Esophagus squamous epithelium (tissue), 5 donors: Measurements from ENCODE around the gene IL11RA. TPM values are rescaled to one million over a fixed set of nuclear protein-coding genes. Genes with fewer than 3 reads are reported as not detected.
A peak's percentile ranks its signal among the peaks of the same experiment; 100 is the strongest.

Experiments used
- DNase-seq: peaks from one replicate; lab custom pipeline; 2025; lab: John Stamatoyannopoulos, UW
- H3K27ac ChIP-seq, 4 donors: fragments of 200-600 bp; sonication (generic); one replicate each; pipeline ENCODE4 v1.5.1; 2016 to 2019; ENCODE audit warnings: mild to moderate bottlenecking in 1 of 4
- H3K27me3 ChIP-seq, 4 donors: fragments of 200-600 bp; sonication (generic); 1 replicate in 3 of 4; 2 replicates in 1 of 4; pipeline versions ENCODE4 v1.5.1 to v1.6.0; 2017 to 2021; ENCODE audit warnings: antibody characterized with exemption in 1 of 4
- H3K36me3 ChIP-seq, 3 donors: fragments of 200-600 bp; sonication (generic); one replicate each; pipeline ENCODE4 v1.5.1; 2016 to 2019
- H3K4me1 ChIP-seq, 3 donors: fragments of 200-600 bp; sonication (generic); one replicate each; pipeline ENCODE4 v1.5.1; 2017 to 2019
- H3K4me3 ChIP-seq, 4 donors: fragments of 200-600 bp; sonication (generic); 1 replicate in 3 of 4; 2 replicates in 1 of 4; pipeline ENCODE4 v1.5.1; 2016 to 2019; ENCODE audit warnings: mild to moderate bottlenecking in 2 of 4, moderate library complexity in 1 of 4
- H3K9me3 ChIP-seq, 3 donors: fragments of 200-600 bp; sonication (generic); one replicate each; pipeline ENCODE4 v1.5.1; 2016 to 2019
- POLR2A ChIP-seq, 4 donors: fragments of 450-650 bp; IDR thresholded peaks; one replicate each; pipeline ENCODE4 v1.6.1; 2017; ENCODE audit warnings: antibody characterized with exemption in 4 of 4, mild to moderate bottlenecking in 4 of 4, moderate library complexity in 3 of 4
- WGBS, 2 donors: methylation state at CpG; one replicate each; pipeline ENCODE4 v1.1.5; 2018; 5-methylcytosine and 5-hydroxymethylcytosine counted together
- intact Hi-C: fragments of 100-400 bp; cut with DNase I; formaldehyde crosslinking; loops from one replicate; pipeline ENCODE4 v1.15.0; 2022
- total RNA-seq, 4 donors: library from RNA; depleted of rRNA; stranded (reverse); fragments of >200 nt; gene quantifications; one replicate each; pipeline ENCODE4 v1.1.0, GENCODE V29; 2016
- TF ChIP-seq, protein P1 (sequence below), 6 experiments: fragments of 450-650 bp in 4 of 6; fragments of 200-600 bp in 2 of 6; sonication (generic) in 2 of 6; IDR thresholded peaks; one replicate each; pipeline ENCODE4 v1.5.1; 2016 to 2019; ENCODE audit warnings: antibody characterized with exemption in 6 of 6, mild to moderate bottlenecking in 4 of 6, moderate library complexity in 4 of 6
- donor health status: DM: yes; HTN: yes; CAD: no.

IL11RA gene
- total RNA-seq, 4 donors from 2014 or later, result 2.5 to 18.7 (median 9.3) TPM

GRCh38 chr9:34615132-34615531 is 36.9 kb upstream of the IL11RA start:
- TF ChIP-seq, protein P1, sequence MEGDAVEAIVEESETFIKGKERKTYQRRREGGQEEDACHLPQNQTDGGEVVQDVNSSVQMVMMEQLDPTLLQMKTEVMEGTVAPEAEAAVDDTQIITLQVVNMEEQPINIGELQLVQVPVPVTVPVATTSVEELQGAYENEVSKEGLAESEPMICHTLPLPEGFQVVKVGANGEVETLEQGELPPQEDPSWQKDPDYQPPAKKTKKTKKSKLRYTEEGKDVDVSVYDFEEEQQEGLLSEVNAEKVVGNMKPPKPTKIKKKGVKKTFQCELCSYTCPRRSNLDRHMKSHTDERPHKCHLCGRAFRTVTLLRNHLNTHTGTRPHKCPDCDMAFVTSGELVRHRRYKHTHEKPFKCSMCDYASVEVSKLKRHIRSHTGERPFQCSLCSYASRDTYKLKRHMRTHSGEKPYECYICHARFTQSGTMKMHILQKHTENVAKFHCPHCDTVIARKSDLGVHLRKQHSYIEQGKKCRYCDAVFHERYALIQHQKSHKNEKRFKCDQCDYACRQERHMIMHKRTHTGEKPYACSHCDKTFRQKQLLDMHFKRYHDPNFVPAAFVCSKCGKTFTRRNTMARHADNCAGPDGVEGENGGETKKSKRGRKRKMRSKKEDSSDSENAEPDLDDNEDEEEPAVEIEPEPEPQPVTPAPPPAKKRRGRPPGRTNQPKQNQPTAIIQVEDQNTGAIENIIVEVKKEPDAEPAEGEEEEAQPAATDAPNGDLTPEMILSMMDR (IDR thresholded peaks at IDR 0.05), result no peak
- TF ChIP-seq POLR2A (IDR thresholded peaks at IDR 0.05), result no peak
- no peak overlapping the region for H3K27ac ChIP-seq
- no peak overlapping the region for H3K4me3 ChIP-seq
- H3K27me3 ChIP-seq, result no peaks in the 10 kb centered on the region
- H3K9me3 ChIP-seq, result no peaks in the 10 kb centered on the region
- peaks cover 0 to 58% (median 3%) of the 10 kb centered on the region in 3 donors for H3K36me3 ChIP-seq
- intact Hi-C loops, result no loop called here
- no peak for DNase-seq
- 94% methylated on average over 2 of the region's 2 CpGs; no CpG with 5 or more reads in 1 of the 2 donors for WGBS, 2 donors
- peaks cover 21 to 41% (median 30%) of the 10 kb centered on the region in 3 donors for H3K4me1 ChIP-seq

DNA sequence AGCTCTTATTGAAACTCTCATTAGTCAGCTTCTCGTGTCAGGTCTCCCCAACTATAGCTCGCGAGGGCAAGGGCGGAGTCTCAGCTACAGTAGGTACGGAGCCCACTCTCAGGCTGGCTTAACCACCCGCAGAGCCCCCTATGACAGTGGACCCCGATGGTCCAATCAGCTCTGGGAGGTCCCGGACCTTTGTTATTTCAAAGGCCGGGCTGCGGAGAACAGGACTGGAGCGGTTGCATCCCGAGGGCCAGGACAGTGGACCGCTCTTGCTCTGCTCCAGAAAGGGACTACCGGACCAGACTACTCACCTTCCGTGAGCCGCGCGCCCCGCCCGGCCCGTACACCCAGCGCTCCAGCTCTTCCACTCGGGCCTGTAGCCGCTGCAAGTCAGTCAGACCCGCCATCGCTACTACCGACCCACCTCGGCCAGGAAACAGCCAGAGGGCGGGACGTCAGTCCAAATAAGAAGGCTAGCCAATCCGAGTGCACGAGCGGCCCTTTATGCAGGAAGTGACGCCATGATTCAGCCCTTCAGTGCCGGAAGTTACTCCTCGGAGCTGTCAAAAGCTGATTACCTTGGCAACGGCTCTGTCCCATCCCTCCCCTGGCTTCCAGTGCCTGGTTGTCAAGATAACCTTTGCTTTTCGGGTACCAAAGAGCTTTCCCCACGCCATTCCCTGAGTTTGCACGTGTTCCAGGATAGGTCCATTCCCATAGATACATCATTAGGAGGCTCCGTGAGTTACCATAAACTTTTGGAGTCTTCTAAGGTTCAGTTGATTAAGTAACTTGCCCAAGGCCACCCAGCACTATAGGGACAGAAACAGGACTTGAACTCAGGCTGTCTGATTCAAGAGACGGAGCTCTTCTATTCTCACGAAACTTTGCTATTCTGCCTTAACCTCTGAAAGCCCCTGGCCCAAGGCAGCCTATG is 31.7 kb upstream of the IL11RA start, which contains the start of gene DCTN3:
TSS of gene DCTN3 (minus strand) at position 435 of the 934 bp plus-strand sequence. CDS start at position 404, 31 bp downstream.
- peak within 1 kb of the TSS; percentile 74 to 85 (median 78) for H3K4me3 ChIP-seq
- peak; percentile 79 for DNase-seq
- TF ChIP-seq, protein P1 (IDR thresholded peaks at IDR 0.05), result peak in 2 of 6 experiments; percentile 17 to 29
- peak in 1 of 4 donors; percentile 49 for TF ChIP-seq POLR2A (IDR thresholded peaks at IDR 0.05)
- peaks cover 0 to 36% (median 3%) of the 10 kb centered on the region in 3 donors for H3K36me3 ChIP-seq
- no peaks in the 10 kb centered on the region for H3K9me3 ChIP-seq
- WGBS, 2 donors, result 3 to 7% methylated on average over 8 to 23 of the region's 43 CpGs
- intact Hi-C loops, result no loop called here
- peak within 1 kb of the TSS; percentile 60 to 83 (median 79) for H3K27ac ChIP-seq
- peaks cover 20 to 46% (median 23%) of the 10 kb centered on the region in 3 donors for H3K4me1 ChIP-seq
- H3K27me3 ChIP-seq, result peaks cover 3 to 37% (median 20%) of the 10 kb centered on the region in 4 donors

DNA sequence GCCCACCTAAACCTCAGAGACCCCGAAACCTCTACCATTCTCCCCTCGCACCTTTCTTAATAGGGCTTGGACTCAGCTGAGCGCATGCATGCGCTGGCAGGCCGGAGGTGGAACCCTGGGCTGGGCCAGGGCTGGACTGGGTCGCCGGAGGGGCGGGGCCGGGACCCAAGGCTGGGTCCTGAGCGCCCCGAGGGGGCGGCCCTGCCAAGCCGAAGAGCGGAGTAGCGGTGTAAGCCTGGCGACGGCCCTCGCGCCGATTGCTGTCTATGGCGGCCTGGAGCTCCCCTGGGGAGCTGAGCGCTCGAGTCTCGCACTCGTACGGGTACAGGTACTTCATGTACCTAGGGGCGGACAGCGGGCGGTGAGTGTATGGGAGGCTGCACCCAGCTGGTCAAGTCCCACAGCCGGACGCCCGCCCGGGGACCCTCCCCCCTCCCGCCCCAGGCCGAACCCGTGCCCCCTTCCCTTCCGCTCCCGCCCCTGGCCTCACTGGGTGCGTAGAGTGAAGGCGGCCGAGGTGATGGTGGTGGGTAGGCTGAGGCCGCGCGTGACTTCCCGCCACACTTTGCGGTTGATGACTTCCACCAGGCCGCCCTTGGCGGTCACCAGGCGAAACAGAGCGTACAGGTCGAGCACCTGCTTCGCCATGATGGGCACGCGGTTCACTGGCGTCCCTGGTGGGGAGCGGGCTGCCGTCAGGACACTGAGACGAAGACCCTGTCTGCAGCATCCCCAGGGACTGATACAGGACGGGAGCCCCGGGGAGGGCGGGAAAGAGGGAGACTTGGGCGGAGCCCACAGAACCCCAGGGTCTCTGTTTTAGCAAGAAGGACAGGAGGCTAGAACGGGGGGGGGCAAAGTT is 28.4 kb upstream of the IL11RA start:
- TF ChIP-seq POLR2A (IDR thresholded peaks at IDR 0.05), result no peak
- TF ChIP-seq, protein P1 (IDR thresholded peaks at IDR 0.05), result no peak
- Histone ChIP-seq H3K27me3 (peaks cover 3 to 70% (median 34%) of the 10 kb centered on the region in 4 donors), H3K4me3 (peak overlapping the region in 1 of 4 donors; percentile 24), H3K4me1 (peaks cover 23 to 52% (median 25%) of the 10 kb centered on the region in 3 donors), H3K9me3 (no peaks in the 10 kb centered on the region), H3K27ac (no peak overlapping the region), H3K36me3 (peaks cover 0 to 4% (median 0%) of the 10 kb centered on the region in 3 donors)
- DNase-seq, result no peak
- 35 to 40% methylated on average over 3 to 4 of the region's 63 CpGs for WGBS, 2 donors
- intact Hi-C loops, result no loop called here

DNA sequence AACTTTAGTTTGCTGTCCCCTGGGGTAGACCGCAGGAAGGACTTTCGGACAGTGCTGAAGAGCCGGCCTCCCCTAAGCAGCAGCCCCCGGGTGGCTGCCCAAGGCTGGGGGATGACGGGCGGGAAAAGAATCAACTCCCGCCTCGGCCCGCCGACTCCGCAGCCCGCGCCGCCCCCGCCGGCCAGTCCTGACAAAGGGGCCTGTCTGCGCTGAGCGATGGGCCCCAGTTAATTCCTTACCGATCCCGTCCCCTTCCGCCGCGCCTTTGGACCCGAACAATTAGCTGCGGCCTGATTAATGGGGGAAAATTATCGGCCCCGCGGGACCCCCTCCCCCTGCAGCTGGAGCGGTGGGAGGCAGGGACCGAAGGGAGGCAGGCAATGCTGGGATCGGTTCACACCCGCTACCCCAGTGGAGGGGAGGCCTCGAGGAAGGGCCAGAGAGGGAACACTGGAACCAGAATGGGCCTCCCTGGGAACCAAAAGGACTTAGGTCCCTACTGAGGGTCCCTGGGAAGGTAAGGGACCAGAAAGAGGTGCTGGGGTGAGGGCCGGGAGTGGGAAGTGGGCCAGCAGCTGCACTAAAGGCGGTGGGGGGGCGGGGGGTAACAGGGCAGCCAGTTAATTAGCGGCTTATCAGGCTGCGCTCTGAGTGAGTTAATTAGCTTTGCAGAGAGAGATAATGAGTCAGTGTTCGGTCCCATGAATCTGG is 27.4 kb upstream of the IL11RA start:
- Histone ChIP-seq H3K4me3 (no peak overlapping the region), H3K27ac (no peak overlapping the region), H3K4me1 (peaks cover 14 to 53% (median 25%) of the 10 kb centered on the region in 3 donors), H3K27me3 (peaks cover 3 to 80% (median 36%) of the 10 kb centered on the region in 4 donors), H3K36me3 (no peaks in the 10 kb centered on the region), H3K9me3 (no peaks in the 10 kb centered on the region)
- no peak for DNase-seq
- TF ChIP-seq, protein P1 (IDR thresholded peaks at IDR 0.05), result no peak
- no peak for TF ChIP-seq POLR2A (IDR thresholded peaks at IDR 0.05)
- 49 to 53% methylated on average over 5 to 12 of the region's 39 CpGs for WGBS, 2 donors
- intact Hi-C loops, result no loop called here
